Lower leg skin (tissue), 4 donors: ENCODE measurements around the gene HERC2. TPM values are rescaled to one million over a fixed set of nuclear protein-coding genes. Genes with fewer than 3 reads are reported as not detected.
"Not testable (repeated sequence)": the region's sequence is repeated elsewhere in the genome, so short reads cannot be mapped to it uniquely, and the experiment has no call there.

ENCODE experiments used
- DNase-seq, 2 donors: peaks; one replicate each; pipeline ENCODE4 v3.0.0-alpha.2; 2019; ENCODE audit warnings: low spot score in 2 of 2
- H3K4me3 ChIP-seq: fragments of 200-600 bp; sonication (generic); 2 replicates; pipeline ENCODE4 v1.5.1; 2017; ENCODE audit warnings: mild to moderate bottlenecking, low read depth; ENCODE audit not compliant: poor library complexity, severe bottlenecking
- POLR2A ChIP-seq, 2 donors: fragments of 450-650 bp; IDR thresholded peaks; one replicate each; pipeline ENCODE4 v1.6.1; 2016 to 2017; ENCODE audit warnings: antibody characterized with exemption in 2 of 2, mild to moderate bottlenecking in 1 of 2, moderate library complexity in 1 of 2
- WGBS, 2 donors: methylation state at CpG; one replicate each; pipeline ENCODE4 v1.1.5; 2018; 5-methylcytosine and 5-hydroxymethylcytosine counted together
- intact Hi-C: fragments of 100-400 bp; cut with DNase I; formaldehyde crosslinking; loops from one replicate; pipeline ENCODE4 v1.15.0; 2023; ENCODE audit warnings: low total_unique reads
- total RNA-seq, 4 donors: library from RNA; depleted of rRNA; stranded (reverse); fragments of >200 nt; gene quantifications; one replicate each; pipeline ENCODE4 v1.1.0, GENCODE V29; 2016
- TF ChIP-seq, protein P1 (sequence below), 3 donors: fragments of 450-650 bp; IDR thresholded peaks; one replicate each; pipeline ENCODE4 v1.5.1; 2016; ENCODE audit warnings: antibody characterized with exemption in 3 of 3, mild to moderate bottlenecking in 3 of 3, moderate library complexity in 2 of 3

Gene HERC2
- total RNA-seq, 4 donors from 2014 or later, result 33.3 to 57.0 (median 48.4) TPM

DNA sequence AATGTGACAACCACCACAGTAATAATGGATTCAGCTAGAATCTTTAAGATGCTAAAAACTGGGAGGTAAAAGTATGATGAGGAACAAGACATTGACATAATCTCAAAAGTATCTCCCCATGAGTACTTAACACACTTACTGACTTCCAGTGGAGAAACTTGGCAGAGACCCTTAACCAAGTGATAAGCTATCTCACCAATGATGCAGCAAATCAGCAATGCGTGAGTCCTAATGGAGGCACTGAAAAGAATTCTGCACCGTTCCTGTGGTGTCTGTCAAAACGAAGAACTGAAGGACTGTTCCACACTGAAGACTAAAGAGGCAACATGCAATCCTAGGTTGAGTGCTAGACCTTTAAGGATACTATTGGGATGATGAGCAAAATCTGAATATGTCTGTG, 154.9 kb downstream of the HERC2 start:
- 92 to 100% methylated on average over 3 of the region's 3 CpGs for WGBS, 2 donors
- H3K4me3 ChIP-seq, result no peak overlapping the region
- intact Hi-C loops, result no loop called here
- no peak for DNase-seq
- no peak for TF ChIP-seq POLR2A (IDR thresholded peaks at IDR 0.05)
- TF ChIP-seq, protein P1, sequence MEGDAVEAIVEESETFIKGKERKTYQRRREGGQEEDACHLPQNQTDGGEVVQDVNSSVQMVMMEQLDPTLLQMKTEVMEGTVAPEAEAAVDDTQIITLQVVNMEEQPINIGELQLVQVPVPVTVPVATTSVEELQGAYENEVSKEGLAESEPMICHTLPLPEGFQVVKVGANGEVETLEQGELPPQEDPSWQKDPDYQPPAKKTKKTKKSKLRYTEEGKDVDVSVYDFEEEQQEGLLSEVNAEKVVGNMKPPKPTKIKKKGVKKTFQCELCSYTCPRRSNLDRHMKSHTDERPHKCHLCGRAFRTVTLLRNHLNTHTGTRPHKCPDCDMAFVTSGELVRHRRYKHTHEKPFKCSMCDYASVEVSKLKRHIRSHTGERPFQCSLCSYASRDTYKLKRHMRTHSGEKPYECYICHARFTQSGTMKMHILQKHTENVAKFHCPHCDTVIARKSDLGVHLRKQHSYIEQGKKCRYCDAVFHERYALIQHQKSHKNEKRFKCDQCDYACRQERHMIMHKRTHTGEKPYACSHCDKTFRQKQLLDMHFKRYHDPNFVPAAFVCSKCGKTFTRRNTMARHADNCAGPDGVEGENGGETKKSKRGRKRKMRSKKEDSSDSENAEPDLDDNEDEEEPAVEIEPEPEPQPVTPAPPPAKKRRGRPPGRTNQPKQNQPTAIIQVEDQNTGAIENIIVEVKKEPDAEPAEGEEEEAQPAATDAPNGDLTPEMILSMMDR (IDR thresholded peaks at IDR 0.05), result no peak

DNA sequence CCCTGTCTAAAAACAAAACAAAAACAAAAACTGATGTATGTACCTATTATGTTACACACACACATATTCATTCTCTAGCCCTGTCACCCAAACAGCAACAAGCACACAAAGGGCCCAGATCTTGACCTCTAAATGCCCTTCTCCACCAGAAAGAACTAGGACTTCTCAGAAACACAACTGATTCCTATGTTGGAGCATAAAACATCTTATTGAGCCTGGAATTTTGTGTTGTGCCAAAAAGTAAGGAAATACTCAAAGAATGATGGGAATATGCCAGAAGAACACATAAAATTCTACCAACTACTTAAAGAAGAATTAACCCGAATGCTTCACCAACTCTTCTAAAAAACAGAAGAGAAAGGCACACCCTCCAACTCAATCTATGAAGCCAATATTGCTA, 156.2 kb downstream of the HERC2 start:
- no peak for DNase-seq
- H3K4me3 ChIP-seq, result no peak overlapping the region
- WGBS, 2 donors, result 75 to 92% methylated on average over 1 of the region's 1 CpG
- intact Hi-C loops, result no loop called here
- TF ChIP-seq, protein P1 (IDR thresholded peaks at IDR 0.05), result no peak
- no peak for TF ChIP-seq POLR2A (IDR thresholded peaks at IDR 0.05)

DNA sequence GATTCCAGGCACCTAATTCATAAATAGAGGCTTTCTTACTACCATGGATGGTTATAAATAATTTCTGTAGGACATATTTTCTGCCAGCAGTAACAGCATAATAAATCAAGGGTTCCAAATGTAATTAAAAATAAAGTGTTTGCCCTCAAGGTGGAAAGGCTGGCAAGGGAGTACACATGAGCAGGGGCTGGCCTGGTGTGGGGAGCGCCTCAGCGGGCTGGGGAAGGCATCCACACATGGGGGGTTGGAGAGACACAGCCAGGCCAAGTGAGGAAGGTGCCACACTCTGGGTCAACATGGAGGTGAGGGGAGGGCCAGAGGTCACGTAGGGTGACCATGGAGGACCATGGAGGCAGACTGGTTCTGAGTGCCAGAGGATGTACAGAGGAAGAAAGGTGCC, 157.1 kb downstream of the HERC2 start:
- DNase-seq, result no peak
- no peak for TF ChIP-seq POLR2A (IDR thresholded peaks at IDR 0.05)
- TF ChIP-seq, protein P1 (IDR thresholded peaks at IDR 0.05), result no peak
- intact Hi-C loops, result no loop called here
- 81 to 90% methylated on average over 3 of the region's 3 CpGs for WGBS, 2 donors
- H3K4me3 ChIP-seq, result no peak overlapping the region

DNA sequence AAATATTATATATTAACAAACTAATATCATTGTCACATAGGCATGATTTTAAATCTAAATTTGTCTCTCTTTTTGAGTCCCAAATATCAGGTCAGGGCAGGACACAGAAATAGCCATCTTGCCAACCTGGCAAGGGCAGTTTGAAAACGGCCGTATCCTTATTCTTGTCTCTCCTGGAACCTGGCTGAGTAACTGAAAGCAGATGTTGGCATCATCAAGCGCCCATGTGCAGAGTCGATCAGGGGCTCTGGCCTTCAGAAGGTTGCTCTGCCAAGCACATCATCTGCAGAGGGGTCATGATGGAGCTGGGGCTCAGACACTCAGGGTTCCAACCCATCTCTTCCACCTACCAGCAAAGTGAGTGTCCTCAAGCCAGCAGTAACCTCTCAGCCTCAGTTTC, 167.7 kb downstream of the HERC2 start:
- H3K4me3 ChIP-seq, result no peak overlapping the region
- no peak for DNase-seq
- intact Hi-C loops, result no loop called here
- 56 to 67% methylated on average over 4 of the region's 4 CpGs for WGBS, 2 donors
- TF ChIP-seq POLR2A (IDR thresholded peaks at IDR 0.05), result no peak
- TF ChIP-seq, protein P1 (IDR thresholded peaks at IDR 0.05), result no peak

DNA sequence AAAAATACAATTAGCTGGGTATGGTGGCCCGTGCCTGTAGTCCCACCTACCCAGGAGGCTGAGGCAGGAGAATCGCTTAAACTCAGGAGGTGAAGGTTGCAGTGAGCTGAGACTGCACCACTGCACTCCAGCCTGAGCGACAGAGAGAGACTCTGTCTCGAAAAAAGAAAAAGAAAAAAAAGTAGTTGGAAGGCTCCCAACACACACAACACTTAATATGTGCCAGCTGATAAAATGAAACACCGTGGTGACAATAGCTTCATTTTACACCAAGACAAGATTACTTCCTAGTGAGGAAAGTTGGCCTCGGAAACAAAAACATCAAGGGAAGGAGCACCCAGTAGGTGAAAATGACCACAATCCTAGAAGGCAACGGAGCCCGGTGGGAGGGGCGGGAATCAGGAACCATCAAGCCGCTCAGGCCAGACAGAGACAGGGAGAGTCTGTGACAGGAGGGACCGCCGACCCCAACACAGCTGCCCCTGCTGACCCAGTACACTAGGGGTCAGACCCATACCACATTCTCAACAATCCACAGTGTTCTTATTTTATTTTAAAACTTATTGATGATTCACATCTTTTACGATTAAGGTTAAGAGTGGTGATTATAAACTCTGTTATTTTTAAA, 168.4 kb downstream of the HERC2 start:
- 73% methylated on average over 13 of the region's 13 CpGs for WGBS, 2 donors
- no peak overlapping the region for H3K4me3 ChIP-seq
- DNase-seq, result no peak
- intact Hi-C loops, result no loop called here
- TF ChIP-seq POLR2A (IDR thresholded peaks at IDR 0.05), result no peak
- TF ChIP-seq, protein P1 (IDR thresholded peaks at IDR 0.05), result no peak

DNA sequence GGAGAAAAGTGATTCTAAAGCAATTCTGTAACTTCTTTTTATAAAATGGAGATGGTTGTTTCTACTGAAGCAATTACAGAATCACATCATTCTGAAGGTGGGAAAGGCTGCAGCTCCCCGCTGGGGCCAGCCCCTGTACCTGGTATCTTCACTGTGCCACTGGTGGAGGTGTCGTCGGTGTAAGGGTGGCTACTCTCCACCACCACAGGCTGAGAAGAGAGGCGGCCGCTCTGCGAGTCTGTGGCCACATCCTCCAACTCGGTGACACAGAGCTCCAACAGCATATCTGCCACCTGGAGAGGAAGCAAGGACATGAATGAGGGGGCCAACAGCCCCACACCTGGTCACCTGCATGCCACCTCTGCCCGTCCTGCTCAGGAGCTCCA, 169.4 kb downstream of the HERC2 start:
- DNase-seq, H3K4me3 ChIP-seq, intact Hi-C loops: not testable (repeated sequence)
- WGBS, 2 donors, result 91% methylated on average over 8 of the region's 8 CpGs

DNA sequence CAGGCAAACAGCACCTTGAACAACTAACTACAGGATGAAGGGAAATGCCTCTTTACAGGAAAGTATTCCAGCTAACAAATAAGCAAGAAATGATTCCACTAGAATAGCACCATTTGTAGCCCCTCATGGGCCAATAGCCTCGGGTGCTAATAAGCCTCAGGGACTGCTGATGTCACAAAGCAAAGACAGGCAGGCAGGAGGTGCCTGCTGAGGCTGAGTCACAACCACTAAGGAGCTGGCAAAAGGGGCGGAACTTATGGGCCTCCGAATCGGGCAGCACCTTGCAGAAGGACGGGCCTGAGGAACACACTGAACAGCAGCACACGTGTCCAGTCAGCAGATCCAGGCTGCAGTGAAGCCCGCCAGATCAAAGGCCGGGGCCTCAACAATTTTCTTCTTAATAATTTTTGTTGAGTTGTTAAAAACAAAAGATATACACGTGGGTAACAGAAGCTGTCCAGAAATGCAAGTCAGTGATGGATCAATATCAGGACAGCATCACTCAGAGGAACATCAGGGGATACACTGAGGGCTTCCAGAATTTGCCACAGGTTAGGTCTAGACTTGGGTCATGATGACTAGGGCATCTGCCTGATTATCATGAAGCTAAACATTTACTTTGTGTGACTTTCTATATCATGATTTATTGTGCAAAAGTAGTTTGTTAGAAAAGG, 170.0 kb downstream of the HERC2 start:
- H3K4me3 ChIP-seq, DNase-seq, intact Hi-C loops: not testable (repeated sequence)
- WGBS, 2 donors, result 56 to 71% methylated on average over 9 of the region's 9 CpGs
